Posterior vena cava (tissue), 2 donors: ENCODE data around the gene NUDT3. TPM values are rescaled to one million over a fixed set of nuclear protein-coding genes. Genes with fewer than 3 reads are reported as not detected.
"Not testable (repeated sequence)": the region's sequence is repeated elsewhere in the genome, so short reads cannot be mapped to it uniquely, and the experiment has no call there.

Source experiments
- DNase-seq: peaks from one replicate; pipeline ENCODE4 v3.0.0-alpha.2; 2020; ENCODE audit warnings: low spot score
- intact Hi-C, 2 donors: fragments of 100-400 bp; cut with DNase I; formaldehyde crosslinking; loops; one replicate each; pipeline versions ENCODE4 v1.14.1 to v1.14.2; 2022 to 2023
- total RNA-seq, 2 donors: library from RNA; stranded (reverse); fragmentation: NEBNext Ultra II Directional; extraction: Animal tissue kit (Norgen Biotek cat#: 25700); gene quantifications; one replicate each; pipeline ENCODE4 v1.2.1, GENCODE V29; 2021
- donor health status: DM: yes; HTN: yes; CAD: no.
- donor health status: DM: yes; HTN: yes; CAD: no.

Gene NUDT3
- total RNA-seq, 2 donors from 2014 or later = 41.9 to 49.9 TPM

DNA sequence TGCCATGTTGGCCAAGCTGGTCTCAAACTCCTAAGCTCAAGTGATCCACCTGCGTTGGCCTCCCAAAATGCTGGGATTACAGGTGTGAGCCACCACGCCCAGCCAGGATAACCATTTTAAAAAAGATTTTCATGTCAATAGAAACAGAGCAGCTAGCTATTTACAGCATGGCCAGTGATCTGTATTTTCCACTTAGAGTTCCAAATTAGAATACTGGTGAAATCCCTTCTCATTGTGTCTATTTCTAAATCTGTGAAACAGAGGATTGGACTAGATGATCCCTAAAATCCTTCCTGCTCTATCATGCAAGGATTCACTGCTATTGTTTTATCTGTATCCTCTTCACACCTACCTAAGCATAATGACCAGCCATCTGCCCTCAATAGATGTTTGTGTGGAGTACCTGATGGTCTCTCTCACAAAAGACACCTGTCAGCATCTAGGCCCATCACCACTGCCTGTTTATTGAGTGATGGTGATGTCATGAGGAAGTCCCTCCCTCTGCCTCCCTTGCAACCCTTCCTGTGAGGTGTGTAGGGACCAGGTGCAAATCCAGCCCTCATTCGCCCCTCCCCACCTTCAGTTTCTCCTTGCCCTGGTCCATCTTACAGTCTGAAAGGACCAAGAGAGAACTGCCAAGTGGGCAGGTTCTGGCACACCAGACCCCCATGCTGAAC lies 117.2 kb downstream of the NUDT3 start:
- intact Hi-C loops = no loop called here
- no peak for DNase-seq

DNA sequence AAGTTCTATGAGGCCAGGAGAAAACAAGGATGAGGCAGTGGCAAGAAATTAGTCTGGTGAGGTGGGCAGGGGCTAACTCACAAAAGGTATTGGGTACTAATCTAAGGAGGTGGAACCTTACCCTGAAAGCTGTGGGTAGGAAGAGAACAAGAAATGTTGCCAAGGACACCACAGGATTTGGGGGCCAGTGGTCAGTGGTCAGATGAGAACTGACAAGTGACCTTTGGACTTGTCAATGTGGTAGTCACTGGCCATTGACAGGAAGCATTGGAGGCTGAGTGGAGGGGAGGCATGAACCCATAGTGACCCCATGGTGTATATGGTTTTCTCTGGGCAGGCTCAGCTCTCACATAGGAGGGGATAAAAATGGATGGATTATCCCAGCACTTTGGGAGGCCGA lies 118.3 kb downstream of the NUDT3 start:
- intact Hi-C loops = no loop called here
- DNase-seq = no peak

DNA sequence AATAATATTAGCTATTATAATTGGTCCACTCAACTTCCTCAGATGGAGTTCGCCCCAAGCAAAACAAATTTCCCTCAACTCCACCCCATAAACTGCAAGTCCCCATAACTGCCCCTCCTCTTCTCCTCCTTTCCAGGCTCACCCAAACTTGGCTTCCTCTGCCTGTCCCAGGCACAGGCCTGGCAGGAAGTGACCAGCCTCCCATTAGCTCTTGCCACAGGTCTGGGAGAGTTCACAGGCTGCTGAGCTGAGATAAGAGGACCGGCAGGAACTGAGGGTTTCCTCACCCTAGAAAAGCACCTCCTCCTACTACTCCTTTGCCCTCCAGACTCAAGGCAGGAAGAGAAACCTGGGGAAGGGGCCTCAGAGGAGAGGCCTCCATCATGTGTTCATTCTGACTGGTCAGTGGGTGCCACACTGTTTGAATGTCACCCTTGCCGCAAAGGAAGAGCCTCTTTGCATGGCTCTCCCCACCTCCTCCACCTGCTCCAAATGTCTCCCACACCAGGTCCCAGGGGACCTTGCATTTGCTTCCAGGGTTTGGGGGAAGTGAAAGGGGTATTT lies 119.1 kb downstream of the NUDT3 start:
- intact Hi-C loops = no loop called here
- DNase-seq = no peak

DNA sequence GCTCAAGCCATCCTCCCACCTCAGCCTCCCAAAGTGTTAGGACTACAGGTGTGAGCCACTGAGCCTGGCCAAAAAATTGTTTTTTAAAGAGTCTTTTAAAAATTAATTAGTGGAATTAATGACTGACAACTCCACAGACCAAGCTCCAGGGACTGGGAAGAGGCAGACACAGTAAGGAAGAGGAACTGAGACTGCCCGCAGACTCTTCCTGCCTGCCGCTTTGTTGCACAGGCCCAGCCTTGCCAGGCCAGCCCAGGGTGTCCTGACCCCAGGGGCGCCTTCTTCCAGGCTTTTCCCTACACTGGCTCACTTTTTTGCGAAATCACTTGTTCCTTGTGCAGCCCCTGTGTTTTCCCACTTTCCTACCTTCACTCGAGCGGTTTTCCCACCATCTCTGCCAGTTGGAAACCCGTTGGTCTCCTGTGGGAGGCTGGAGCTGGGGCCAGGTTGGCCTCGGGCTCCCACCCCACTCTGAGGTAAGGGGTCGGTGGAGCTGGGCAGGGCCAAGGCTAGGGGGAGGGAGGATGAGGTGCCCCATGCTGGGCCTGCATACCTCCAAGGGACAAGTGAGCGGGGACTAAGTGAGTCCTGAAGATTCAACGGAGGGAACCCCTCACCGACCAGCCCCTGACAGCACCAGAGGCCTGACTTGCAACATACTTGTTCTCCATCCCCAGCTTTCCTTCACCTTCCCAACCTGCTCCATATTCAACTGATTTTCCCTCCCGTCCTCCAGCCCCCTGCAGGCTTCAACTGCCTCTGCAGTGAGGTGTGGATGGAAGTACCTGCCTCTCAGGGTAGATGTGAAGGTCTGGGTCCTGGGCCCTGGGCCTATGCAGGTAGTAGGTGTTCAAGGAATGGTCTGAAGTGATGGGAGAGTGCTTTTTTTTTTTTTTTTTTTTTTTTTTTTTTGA lies 120.2 kb downstream of the NUDT3 start:
- intact Hi-C loops = no loop called here

DNA sequence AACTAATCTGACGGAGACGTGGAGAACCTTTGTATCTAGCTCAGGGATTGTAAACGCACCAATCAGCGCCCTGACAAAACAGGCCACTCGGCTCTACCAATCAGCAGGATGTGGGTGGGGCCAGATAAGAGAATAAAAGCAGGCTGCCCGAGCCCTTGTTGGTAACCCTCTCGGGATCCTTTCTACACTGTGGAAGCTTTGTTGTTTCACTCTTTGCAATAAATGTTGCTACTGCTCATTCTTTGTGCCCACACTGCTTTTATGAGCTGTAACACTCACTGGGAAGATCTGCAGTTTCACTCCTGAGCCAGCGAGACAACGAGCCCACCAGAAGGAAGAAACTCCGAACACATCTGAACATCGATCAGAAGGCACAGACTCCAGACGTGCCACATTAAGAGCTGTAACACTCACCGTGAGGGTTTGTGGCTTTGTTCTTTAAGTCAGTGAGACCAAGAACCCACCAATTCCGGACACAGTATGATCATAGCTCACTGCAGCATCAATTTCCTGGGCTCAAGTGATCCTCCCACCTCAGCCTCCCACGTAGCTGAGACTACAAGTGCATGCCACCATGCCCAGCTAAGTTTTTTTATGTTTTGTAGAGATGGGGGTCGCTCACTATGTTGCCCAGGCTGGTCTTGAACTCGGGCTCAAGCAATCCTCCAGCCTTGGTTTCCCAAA lies 122.7 kb downstream of the NUDT3 start:
- DNase-seq, intact Hi-C loops: not testable (repeated sequence)

More for the DNA sequence above, 120.2 kb downstream of the NUDT3 start:
- DNase-seq = peak; percentile 81

DNA sequence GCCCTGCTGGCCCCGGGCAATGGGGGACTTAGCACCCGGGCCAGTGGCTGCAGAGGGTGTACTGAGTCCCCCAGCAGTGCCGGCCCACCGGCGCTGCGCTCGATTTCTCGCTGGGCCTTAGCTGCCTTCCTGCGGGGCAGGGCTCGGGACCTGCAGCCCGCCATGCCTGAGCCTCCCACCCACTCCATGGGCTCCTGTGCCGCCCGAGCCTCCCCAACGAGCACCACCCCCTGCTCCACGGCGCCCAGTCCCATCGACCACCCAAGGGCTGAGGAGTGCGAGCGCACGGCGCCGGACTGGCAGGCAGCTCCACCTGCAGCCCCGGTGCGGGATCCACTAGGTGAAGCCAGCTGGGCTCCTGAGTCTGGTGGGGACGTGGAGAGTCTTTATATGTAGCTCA lies 123.3 kb downstream of the NUDT3 start:
- DNase-seq, intact Hi-C loops: not testable (repeated sequence)

DNA sequence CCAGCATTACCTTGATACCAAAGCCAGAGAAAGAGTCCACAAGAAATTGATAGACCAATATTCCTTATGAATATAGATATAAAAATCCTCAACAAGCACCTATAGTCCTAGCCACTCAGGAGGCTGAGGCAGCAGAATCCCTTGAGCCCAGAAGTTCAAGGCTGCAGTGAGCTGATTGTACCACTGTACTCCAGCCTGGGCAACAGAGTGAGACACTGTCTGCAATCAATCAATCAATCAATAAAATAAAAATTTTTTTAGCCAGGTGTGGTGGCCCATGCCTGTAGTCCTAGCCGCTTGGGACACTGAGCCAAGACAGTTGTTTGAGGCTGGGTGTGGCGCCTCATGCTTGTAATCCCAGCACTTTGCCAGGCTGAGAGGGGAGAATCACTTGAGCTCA lies 124.7 kb downstream of the NUDT3 start:
- intact Hi-C loops = no loop called here

DNA sequence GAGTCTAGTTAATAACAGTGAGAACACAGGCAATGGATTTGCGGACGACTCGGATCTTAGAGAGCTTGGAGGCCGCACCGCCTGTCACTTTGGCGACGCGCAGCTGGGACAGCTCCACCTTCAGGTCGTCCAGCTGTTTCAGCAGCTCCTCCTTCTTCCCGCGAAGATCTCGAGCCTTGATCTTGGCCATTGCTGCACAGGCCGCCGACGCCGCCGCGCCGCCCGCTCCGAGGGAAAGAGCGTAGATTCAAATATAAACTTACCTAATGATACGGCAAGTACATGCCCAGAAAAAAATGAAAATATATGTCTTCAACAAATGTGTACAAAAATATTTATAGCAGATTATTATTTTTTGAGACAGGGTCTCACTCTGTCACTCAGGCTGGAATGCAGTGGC lies 129.0 kb downstream of the NUDT3 start:
- DNase-seq, intact Hi-C loops: not testable (repeated sequence)

More for the DNA sequence above, 124.7 kb downstream of the NUDT3 start:
- DNase-seq = no peak

DNA sequence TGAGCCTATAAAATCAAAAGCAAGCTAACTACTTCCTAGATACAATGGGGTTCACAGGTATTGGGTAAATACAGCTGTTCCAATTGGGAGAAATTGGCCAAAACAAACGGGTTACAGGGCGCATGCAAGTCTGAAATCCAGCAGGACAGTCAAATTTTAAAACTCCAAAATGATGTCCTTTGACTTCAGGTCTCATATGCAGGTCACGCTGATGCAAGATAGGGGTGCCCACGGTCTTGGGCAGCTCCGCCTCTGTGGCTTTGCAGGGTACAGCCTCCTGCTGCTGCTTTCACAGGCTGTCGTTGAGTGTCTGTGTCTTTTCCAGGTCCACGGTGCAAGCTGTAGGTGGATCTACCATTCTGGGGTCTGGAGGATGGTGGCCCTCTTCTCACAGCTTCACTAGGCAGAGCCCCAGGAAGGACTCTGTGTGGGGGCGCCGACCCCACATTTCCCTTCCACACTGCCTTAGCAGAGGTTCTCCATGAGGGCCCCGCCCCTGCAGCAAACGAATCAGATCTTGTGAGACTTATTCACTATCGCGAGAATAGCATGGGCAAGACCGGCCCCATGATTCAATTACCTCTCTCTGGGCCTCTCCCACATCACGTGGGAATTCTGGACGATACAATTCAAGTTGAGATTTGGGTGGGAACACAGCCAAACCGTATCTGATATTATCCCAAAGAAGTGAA lies 131.7 kb downstream of the NUDT3 start:
- peak; percentile 54 for DNase-seq
- intact Hi-C loops = no loop called here

DNA sequence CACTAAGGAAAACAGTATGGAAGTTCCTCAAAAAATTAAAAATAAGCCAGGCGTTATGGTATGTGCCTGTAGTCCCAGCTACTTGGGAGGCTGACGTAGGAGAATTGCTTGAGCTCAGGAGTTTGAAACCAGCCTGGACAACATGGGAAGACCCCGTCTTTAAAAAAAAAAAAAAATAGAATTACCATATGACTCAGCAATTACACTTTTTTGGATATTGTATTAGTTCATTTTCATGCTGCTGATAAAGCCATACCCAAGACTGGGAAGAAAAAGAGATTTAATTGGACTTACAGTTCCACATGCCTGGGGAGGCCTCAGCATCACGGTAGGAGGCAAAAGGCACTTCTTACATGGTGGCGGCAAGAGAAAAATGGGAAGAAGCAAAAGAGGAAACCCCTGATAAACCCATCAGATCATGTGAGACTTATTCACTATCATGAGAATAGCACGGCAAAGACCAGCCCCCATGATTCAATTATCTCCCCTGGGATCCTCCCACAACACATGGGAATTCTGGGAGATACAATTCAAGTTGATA lies 132.9 kb downstream of the NUDT3 start:
- intact Hi-C loops = no loop called here
- DNase-seq = peak; percentile 4

DNA sequence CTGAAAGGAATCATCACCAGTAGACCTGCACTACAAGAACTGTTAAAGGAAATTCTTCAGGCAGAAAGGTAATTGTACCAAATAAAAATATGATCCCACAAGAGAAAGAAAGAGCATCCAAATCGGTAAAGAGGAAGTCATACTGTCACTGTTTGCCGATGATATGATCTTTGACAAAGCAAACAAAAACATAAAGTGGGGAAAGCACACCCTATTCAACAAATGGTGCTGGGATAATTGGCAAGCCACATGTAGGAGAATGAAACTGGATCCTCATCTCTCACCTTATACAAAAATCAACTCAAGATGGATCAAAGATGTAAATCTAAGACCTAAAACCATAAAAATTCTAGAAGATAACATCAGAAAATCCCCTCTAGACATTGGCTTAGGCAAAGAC lies 140.1 kb downstream of the NUDT3 start:
- intact Hi-C loops, DNase-seq: not testable (repeated sequence)

DNA sequence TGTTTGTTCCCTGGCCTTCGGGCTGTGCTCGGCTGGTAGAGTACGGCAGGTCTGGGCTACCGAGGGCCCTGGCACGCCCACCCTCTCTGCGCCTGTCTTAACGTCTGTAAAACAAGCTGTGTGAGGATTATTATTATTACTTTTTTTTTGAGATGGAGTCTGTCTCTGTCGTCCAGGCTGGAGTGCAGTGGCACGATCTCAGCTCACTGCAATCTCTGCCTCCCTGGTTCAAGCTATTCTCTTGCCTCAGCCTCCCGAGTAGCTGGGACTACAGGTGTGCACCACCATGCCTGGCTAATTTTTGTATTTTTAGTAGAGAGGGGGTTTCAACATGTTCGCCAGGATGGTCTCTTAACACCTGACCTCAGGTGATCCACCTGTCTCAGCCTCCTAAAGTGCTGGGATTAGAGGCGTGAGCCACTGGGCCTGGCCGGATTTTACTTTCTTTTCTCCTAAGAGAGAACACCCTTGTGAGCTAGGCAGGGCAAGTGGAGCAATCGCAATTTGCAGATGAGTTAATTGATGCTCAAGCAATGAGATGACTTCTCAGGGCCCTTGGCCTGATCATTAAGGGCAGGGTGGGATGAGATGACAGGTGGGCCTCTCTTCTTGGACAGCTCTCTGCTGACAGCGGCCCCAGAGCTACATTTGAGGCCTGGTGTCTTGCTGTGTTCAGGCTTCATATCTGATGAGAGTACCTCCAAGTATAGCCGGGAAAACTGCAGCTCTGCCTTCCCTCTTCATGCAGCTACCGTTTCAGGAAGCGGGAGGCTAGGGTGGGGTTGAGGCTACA lies 142.8 kb downstream of the NUDT3 start:
- peak; percentile 58 for DNase-seq
- intact Hi-C loops = loop anchor here in 1 of 2 donors (5.0 kb wide), 1 partner anchor 163 kb away; no protein-coding TSS in a partner anchor

DNA sequence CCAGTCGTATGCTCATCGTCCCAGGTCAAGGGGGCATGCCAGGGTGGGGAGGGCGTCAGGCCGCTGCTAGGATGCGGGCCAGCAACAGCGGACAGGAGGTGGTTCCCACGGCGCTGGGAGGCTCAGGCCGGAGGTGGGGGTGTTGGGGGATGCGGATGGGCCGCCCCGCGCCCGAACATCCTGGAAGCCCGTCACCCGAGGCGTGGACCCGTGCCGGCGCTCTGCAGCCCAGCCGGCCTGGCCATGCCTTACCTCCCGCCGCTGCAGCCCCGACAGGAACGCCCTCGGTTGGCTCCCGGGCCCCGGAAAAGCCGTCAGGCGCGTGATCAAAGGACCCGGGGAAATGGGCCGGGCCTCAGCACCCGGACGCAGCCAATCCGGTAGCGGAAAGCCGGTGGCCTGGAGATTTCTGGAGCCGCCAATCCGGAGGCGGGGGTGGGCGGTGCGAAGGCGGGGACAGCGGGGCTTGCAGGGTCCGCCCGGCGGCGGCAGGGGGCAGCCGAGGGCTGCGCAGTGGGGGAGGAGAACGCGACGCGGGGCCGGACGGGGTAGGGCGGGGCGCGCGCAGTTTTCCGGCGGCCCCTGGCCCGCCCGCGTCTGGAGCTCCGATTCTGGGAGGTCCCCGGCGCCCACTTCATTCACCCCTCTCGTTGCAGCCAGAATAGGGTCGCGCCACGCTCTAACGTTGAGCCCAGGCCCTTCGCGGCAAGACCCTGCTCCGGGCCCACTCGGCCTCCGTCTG lies 143.6 kb downstream of the NUDT3 start, which contains the start of gene SMIM29:
Gene SMIM29 (minus strand): TSS at position 280 of the 742 bp plus-strand sequence. CDS start 1,215 bp downstream, outside the sequence.
- peak; percentile 99 for DNase-seq
- intact Hi-C loops = loop anchor here in 1 of 2 donors (5.0 kb wide), 1 partner anchor 163 kb away; no protein-coding TSS in a partner anchor

DNA sequence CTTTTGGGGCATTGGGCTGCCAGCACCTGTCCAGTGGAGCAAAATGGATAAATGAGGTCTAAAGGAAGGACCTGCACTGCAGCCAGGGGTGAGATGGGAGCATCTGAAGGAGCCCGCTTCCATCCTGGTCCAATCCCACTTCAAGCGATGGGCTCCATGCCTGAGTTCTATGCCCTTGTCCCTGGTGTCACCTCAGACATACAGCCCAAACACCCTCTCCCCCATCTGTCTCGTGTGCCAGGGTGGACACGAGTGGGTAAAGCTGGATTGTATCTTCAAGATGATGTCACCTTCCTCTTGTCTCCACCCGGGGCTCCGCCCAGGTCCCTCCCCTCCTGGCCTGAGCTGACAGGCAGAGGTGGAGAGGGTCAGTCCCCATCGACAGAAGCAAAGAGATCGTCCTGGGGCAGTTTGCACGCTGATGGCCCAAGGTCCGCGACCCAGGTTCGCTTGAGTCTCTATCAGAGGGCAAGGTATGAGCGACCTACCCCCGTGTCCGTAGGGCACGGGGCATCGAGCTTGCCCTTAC lies 144.2 kb downstream of the NUDT3 start:
- DNase-seq = peak; percentile 90
- intact Hi-C loops = loop anchor here in 1 of 2 donors (5.0 kb wide), 1 partner anchor 164 kb away; no protein-coding TSS in a partner anchor

DNA sequence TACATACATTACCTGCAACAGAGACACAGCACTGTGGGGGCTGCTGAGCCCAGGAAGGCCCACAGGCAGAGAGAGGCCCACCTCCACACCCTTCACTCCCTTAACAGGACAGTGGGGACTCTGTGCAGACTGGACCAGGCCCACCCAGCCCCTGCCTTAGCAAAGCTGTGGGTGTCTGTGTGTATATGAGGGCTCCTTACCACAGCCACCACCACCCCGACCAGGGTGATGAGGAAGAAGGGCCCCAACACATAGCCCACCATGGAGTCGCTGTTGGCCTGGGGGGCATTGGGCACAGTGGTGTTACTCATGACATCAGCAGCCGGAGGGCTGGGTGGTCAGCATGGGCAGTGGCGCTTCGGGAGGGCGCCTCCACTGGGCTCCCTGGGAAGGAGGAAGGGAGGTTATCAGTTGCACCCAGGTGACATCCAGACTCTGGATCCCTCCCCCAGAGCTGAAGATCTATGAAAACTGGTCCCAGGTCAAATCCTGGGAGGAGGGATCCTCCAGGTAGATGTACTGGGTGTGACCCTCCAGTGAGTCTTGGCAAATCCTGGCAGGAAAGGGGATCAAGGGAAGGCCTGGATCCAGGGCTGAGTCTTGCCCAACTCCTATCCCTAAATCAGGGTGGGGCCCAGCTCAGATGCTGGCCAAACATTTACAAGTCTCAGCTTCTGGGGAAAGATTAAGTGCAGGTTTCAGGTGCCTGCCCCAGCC lies 144.8 kb downstream of the NUDT3 start:
- intact Hi-C loops = loop anchor here in 1 of 2 donors (5.0 kb wide), 1 partner anchor 165 kb away; no protein-coding TSS in a partner anchor
- peak; percentile 58 for DNase-seq
